ENCODE data around the gene IQCE. TPM values are rescaled to one million over a fixed set of nuclear protein-coding genes. Genes with fewer than 3 reads are reported as not detected.

IQCE gene
- total RNA-seq: 15.3 and 22.5 TPM in 2 replicates

DNA sequence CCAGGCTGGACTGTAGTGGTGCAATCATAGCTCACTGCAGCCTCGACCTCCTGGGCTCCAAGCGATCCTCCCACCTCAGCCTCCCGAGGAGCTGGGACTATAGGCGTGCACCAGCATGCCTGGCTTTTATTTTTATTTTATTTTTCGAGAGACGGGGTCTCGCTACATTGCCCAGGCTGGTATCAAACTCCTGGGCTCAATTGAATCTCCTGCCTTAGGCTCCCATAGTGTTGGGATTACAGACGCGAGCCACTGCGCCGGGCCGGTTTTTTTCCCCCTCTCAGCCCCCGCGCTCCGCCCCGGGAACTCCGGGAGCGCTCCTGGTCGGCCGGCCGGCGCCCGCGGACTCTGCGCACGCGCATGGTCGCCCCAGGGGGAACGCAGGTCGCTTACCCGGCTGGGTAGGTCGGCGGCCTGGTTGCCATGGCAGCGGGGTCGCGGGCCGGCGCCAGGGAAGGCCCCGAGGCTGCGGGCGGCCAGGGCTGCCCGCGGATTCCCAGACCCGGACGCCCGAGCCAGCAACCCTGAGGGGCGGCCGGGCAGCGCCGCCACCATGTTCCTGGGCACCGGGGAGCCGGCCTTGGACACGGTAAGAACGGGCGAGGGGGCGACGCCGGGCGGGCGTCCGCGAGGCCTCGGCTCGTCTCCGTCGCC lies at the start of gene IQCE:
TSS of gene IQCE (plus strand) at position 351 of the 654 bp plus-strand sequence. CDS start at position 554, 203 bp downstream.

GRCh38 chr7:2519119-2519930 lies 39.5 kb upstream of the IQCE start, which contains the start of gene LFNG:
TSS of gene LFNG (plus strand) at chr7:2519774. CDS start at chr7:2519862, 88 bp downstream.

DNA sequence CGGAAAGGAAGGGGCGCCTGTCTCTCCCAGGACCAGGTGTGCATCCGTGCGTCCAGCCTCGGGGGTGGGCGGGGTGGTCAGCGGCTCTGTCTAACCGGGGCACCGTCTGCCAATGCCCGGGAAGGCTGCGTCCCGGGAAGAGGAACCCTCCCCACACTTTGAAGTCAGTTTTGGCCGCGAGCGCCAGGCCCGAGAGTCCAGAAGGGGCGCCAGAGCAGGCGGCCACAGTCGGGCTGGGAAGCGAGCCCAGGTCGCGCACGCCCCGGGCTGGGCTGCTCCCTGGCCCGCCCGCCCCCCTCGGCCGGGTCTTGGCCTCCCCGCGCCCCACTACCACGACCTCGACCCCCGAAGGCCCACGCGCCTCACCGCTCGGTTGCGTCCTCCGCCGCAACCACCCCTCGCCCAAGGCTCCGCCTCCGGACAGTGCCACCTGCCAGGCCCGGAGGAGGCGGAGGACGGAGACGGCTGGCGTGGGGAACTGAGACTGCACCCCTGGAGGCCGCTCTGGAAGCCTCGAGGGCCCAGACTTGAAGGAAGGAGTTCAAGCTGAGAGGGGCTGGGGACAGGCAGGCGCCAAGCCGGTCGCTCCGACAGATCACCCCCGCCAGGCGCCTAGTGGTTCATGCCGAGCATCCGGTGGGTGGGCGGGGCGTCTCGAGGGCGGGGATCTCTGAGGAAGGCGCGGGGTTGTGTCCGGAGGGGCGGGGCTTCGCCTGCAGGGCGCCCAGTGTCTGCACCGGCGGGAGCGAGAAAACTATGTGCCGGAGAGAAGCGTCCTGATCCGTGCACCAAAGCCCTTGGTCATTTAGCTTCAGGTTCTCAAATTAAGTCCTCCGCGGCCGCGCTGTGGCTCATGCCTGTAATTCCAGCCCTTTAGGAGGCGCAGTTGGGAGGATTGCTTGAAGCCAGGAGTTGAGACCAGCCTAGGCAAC lies 3.4 kb upstream of the IQCE start, which contains the start of gene BRAT1:
TSS of gene BRAT1 (minus strand) at position 404 of the 932 bp plus-strand sequence. CDS start 1,093 bp downstream, outside the sequence.

DNA sequence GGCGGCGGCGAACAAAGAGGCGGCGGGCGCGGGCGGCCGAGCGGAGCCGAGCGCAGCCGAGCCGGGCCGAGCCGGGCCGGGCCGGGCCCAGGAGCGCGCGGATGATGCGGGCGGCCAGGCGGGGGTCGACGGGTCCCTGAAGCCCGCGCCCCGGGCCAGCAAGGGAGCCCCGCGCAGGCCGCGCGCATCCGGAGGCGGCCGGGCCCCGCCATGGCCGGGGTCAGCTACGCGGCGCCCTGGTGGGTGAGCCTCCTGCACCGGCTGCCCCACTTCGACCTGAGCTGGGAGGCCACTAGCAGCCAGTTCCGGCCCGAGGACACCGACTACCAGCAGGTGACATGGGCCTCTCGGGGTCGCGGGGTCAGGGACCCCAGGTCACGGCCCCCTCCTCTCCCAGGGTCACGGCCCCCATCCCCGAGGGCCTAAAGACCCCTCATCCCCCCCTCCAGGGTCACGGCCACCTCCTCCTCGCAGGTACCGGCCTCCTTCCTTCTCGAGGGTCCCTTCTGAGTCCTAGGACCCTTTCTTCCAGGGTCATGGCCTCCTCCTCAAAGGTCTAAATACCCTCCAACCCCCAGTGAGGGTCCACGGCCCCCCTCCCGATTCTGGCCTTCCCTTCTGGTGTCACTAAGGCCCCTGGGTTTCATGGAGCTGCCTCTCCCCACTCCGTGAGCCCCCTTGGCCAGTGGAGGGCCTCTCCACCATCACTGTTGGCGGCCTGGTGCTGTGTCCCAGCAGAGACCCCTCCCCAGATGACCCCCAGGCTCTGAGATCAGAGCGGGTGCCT lies 73.4 kb downstream of the IQCE start, which contains the start of gene TTYH3:
TSS of gene TTYH3 (plus strand) at position 41 of the 787 bp plus-strand sequence. CDS start at position 211, 170 bp downstream.

Other genes with a start within 250 kb of the IQCE start
- 34.2 and 58.2 TPM in 2 replicates for gene SNX8, start 244.5 kb upstream of the IQCE start, total RNA-seq
- 157 TPM in 2 replicates for gene EIF3B, start 204.2 kb upstream of the IQCE start, total RNA-seq
- gene CHST12, start 155.4 kb upstream of the IQCE start, total RNA-seq: 10.5 and 15.9 TPM in 2 replicates
- gene GRIFIN, start 82.6 kb upstream of the IQCE start, total RNA-seq: not detected in 2 replicates
- 3.5 and 7.8 TPM in 2 replicates for gene LFNG, start 39.2 kb upstream of the IQCE start, total RNA-seq
- 43.8 and 51.0 TPM in 2 replicates for gene BRAT1, start 3.5 kb upstream of the IQCE start, total RNA-seq
- 46.8 and 50.2 TPM in 2 replicates for gene TTYH3, start 73.0 kb downstream of the IQCE start, total RNA-seq
- gene AMZ1, start 129.2 kb downstream of the IQCE start, total RNA-seq: 1.2 and 1.7 TPM in 2 replicates

Data from myometrial cell (primary cell).